AG08396 (cell line): ENCODE data around the gene LEAP2.

Experiments
- DNase-seq: peaks from one replicate; pipeline ENCODE4 v3.0.0; 2012; ENCODE audit warnings: low spot score, mixed read lengths

LEAP2 gene

GRCh38 chr5:132877938-132878337 lies 4.5 kb downstream of the LEAP2 start:
- peak; percentile 39 for DNase-seq

DNA sequence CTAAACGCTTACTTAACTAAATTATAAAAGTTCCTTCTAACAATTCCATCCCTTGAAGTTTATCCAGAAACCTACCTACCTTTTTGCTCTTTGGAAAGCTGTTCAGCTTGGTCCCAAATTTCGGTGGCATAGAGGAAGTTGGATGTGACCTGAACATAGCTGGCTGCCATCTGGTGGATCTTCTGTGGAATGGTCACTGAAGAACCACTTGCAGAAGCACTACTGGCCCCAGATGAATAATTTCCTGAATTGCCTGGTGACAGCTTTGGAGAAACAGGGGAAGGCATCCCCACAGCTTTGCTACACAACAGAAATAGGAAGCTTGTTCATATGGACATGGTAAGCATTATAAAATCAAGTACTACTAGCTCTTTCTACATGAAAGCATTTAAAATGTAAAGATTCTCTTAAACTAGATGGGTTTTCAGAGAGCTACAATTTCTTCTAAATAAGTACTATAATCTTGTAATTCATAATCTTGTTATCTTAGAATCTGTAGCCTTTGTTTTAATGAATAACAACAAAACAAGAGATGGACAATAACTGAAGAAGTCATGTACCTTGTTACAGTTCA lies 9.9 kb downstream of the LEAP2 start:
- DNase-seq = peak; percentile 51

GRCh38 chr5:132884548-132884947 lies 11.1 kb downstream of the LEAP2 start:
- no peak for DNase-seq

DNA sequence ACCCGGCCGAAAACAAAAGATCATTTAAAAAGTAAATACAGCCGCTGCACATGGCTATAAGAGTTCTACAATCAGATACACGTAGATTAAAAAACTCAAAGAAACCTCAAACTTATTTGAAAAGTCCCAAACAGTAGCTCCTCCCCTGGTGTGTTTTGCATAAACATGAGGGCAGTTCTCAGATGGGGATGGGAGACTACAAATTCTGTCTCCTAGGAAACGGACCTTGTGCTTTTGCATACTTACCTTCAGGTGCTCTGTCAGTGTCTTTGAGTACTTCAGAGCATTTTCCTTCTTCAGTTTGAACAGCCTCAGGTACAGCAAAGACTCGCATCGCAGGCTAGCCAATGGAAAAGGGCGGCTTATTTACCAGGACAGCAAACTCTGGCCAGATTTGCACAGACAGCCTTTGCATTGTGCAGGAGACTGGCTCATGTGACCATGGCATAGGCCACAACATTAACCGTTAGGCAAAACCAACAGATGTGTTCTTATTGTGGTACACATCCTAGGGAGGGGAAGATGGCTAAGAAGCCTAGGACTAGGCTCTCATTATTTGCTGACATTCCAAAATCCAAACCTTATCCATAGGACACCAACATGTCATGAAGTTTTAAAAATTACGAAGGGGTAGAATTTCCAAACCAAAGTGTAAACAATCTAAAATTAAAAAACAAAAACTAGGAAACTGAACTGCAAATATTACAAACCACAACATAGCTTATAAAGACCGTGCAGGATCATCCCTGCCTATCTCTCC lies 12.8 kb downstream of the LEAP2 start:
- no peak for DNase-seq

DNA sequence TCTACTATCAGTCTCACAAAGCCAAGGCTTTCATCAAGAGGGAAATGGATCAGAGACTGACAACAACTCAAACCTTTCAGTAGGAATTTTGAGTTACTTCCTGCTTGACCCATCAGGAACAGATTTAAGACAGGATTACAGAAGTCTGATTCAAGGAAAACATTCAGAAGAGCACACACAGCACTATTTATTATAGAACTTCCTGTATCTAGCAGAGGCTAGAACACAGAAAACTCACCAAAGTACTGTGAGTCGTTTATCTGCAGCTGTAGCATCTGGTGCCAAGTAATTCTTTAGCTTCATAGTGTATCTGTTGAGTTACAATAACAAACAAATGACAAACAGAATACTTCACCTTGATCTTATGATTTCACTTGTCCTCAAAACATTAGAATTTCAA lies 13.8 kb downstream of the LEAP2 start:
- no peak for DNase-seq

GRCh38 chr5:132889501-132889900 lies 16.0 kb downstream of the LEAP2 start:
- no peak for DNase-seq

DNA sequence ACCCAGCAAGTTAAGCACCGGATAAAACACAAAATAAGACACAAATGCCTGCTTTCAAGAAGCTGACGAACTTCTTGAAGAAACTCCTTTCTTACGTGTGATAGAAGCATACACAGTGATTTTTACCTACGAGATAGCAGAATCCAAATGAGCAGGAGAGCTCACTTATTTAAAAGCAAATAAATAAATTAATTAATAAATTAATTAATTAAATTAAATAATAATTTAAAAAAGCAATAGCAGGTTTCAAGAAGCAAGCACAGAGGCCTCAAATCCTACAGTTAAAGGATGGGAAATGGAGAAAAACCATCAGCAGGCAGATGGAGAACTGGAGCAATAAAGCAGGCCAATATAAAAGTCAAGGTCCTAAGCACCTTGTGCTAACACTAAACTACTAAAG lies 17.3 kb downstream of the LEAP2 start:
- DNase-seq = no peak

DNA sequence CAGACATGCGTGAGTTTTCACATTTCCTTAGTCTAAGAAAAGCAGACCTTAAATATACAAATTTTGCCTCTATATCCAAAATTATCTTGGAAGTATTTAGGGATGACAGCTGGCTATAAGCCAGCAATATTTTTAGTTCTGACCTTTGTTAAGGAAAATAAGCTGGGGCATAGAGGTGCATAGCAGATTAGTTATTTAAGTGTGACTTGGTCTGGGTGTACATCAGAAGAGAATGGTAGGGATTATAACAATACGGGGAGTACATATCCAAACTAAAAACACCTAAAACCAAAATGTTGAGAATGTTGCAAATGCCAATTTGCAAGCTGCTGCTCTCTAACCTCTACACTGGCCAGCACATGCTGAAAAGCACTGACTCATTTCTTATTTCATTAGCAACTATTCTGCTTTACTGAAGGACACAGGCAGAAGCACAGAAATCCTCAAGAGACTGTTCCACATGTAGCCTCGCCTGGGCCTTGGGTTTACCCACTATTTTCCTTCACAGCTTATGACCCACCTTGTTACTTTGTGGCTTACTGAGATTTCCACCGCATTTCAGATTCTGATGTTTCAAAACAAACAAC lies 22.3 kb downstream of the LEAP2 start:
- no peak for DNase-seq

- no peak for DNase-seq
These were observed 23.2 kb downstream of the LEAP2 start for GRCh38 chr5:132896685-132897084.

DNA sequence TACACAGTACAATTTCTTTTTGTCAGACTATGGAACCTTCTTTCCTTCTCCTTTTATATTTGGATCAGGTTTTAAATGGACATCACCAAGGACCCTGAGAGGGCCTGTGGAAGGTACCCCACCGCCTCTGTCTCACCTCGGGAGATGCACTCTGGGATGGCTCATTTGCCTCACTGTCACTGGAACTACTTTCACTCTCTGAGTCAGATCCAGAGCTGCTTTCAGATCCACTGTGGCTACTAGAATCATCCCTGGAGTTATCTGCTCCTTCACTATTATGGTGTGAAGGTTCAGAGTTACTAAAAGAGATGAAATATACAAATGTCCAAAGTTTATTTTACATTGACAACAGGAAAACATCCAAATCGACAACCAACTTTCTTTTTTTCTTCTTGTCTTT lies 24.6 kb downstream of the LEAP2 start:
- no peak for DNase-seq

GRCh38 chr5:132901036-132901435 lies 27.6 kb downstream of the LEAP2 start:
- DNase-seq = no peak

DNA sequence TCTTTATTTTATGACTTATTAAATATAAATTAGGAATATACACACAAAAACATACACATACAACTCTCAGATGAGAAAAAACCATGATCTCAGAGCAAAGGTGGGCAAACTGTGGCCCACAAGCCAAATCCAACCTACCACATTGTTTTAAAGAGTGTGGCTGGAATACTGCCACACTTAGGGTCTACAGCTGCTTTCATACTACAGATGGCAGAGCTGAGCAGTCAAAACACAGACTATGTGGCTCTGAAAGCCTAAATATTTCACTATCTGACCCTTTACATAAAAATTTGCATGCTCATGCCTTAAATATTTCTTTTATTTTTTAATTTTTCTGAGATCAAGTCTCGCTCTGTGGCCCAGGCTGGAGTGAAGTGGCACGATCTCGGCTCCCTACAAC lies 28.3 kb downstream of the LEAP2 start:
- DNase-seq = no peak

GRCh38 chr5:132905938-132906337 lies 32.5 kb downstream of the LEAP2 start:
- DNase-seq = peak; percentile 8

- DNase-seq = no peak
These were observed 33.7 kb downstream of the LEAP2 start for GRCh38 chr5:132907161-132907560.

GRCh38 chr5:132909702-132910101 lies 36.2 kb downstream of the LEAP2 start:
- no peak for DNase-seq

DNA sequence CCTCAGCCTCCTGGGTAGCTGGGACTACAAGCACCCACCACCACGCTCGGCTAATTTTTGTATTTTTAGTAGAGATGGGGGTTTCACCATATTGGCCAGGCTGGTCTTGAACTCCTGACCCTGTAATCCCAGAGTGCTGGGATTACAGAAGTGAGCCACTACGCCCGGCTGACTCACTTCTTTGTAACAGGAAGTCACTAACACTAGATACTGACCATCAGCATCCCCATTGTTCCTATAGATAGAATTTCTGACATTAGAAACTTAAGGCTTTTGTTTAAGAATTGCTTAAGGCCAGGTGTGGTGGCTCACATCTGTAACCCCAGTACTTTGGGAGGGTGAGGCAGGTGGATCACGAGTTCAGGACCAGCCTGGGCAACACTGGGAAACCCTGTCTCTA lies 42.2 kb downstream of the LEAP2 start:
- no peak for DNase-seq

- DNase-seq = no peak
These were observed 42.6 kb downstream of the LEAP2 start for GRCh38 chr5:132916086-132916485.
